ENCODE results near the gene TMEM203. TPM values are rescaled to one million over a fixed set of nuclear protein-coding genes. Genes with fewer than 3 reads are reported as not detected.

Gene TMEM203
- total RNA-seq, 4 donors from 2014 or later = 21.6 to 29.1 (median 27.1) TPM

DNA sequence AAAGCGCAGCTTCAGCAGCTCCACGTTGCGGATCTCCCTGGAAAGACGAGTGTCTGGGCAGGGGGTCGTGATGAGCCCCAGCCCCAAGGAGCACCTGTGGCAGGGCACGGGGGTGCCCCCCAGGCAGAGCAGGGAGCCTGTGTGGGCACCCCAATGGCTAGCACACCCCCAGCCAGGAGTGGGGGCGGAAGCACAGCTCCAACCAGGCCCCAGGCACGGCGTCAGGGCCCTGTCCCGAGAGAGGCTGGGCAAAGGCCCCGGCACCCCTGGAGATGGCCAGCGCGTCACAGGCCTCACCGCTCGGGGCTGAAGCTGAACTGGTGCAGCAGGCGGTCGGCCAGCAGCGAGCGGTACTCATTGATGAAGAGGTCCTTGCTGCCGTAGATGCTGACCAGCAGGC, 25.0 kb downstream of the TMEM203 start:
- ATAC-seq (ENCODE audit: low FRiP score) (no peak), DNase-seq (ENCODE audit: low spot score) (no peak)
- TF ChIP-seq, protein P1, sequence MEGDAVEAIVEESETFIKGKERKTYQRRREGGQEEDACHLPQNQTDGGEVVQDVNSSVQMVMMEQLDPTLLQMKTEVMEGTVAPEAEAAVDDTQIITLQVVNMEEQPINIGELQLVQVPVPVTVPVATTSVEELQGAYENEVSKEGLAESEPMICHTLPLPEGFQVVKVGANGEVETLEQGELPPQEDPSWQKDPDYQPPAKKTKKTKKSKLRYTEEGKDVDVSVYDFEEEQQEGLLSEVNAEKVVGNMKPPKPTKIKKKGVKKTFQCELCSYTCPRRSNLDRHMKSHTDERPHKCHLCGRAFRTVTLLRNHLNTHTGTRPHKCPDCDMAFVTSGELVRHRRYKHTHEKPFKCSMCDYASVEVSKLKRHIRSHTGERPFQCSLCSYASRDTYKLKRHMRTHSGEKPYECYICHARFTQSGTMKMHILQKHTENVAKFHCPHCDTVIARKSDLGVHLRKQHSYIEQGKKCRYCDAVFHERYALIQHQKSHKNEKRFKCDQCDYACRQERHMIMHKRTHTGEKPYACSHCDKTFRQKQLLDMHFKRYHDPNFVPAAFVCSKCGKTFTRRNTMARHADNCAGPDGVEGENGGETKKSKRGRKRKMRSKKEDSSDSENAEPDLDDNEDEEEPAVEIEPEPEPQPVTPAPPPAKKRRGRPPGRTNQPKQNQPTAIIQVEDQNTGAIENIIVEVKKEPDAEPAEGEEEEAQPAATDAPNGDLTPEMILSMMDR (IDR thresholded peaks at IDR 0.05) = no peak

DNA sequence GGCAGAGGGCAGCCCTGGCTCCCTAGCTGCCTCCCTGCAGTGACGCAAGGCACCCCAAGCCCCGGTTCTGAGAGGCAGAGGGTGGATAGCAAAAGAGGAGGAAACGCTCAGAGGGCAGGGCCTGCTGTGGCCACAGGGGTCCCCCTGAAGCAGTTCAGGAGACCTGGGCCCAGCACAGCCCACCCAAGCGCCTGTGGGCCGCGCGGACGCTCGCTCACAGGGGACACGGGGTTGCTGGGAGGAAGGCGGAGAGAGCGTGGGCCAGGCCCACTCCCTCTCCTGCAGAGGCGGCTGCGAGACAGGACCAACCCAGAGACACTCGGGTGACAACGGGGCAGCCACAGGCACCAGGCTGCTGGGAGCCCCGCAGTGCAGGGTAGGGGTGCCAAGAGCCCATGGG, 25.7 kb downstream of the TMEM203 start:
- TF ChIP-seq, protein P1 (IDR thresholded peaks at IDR 0.05) = no peak
- ATAC-seq (ENCODE audit: low FRiP score) (no peak), DNase-seq (ENCODE audit: low spot score) (no peak)

DNA sequence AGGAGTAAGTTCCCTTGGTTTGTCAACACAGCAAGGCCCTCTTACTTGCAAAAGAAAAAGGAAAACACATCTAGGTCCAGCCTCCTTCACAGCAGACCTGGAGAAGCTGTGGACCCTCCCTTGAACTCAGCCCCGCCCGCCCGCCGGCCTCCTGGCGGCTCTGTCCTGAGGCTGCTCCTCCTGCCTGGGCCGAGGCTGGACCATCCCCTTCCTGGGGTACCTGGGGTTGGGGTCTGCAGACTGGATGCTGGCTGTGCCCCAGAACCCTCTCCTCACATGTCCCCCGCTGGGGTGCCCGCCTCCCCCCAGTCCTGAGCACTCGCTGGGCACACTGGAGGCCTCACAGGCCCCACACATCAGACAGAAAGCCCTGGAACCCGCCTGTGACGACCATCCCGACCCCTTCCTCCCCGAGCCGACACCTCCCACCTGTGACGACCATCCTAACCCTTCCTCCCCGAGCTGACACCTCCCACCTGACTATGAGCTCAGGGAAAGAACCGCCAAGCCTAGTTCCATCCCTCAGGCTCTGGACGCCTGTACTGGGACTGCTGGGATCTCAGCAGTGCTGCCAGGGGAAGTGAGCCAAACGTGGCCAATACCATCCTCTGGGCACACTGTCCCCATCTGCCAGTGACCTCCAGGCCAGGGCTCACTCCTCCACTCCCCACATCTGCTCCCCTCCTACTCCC, 26.4 kb downstream of the TMEM203 start:
- DNase-seq (ENCODE audit: low spot score) (no peak), ATAC-seq (ENCODE audit: low FRiP score) (no peak)
- TF ChIP-seq, protein P1 (IDR thresholded peaks at IDR 0.05) = no peak

DNA sequence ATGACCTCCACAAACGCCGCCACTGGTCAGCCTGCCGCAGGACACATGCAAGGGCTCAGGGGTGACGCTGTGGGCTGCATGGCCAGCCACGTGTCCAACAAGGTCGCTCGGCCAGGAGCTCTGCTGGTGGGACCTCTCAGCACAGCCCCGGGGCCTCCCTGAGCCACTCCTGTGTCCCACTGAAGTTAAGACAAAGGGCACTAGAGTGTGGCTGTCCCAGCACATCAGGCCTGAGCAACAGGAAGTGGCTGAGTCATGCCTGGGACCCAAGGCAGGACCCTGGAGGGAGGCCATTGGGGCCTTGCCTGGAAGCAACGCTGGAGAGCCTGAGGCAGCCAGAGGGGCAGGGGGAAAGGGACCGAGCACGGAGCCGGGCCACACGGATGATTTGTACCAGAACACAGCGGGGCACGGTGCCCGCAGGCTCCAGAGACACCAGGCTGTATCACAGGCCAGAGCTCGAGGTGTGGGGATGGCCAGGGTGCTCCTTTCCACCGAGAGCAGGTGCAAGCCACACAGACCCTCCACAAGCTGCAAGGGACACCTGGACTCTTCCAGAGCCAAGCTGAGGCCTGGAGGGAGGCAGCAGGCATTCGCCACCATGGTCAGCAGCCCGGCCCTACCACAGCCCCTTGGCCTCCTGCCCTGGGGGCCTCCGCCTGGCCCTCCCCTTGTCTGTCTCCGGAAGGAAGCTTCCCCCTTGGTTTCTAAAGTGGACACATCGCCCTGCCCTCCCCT, 27.1 kb downstream of the TMEM203 start:
- TF ChIP-seq, protein P1 (IDR thresholded peaks at IDR 0.05) = no peak
- ATAC-seq (ENCODE audit: low FRiP score) (no peak), DNase-seq (ENCODE audit: low spot score) (no peak)

DNA sequence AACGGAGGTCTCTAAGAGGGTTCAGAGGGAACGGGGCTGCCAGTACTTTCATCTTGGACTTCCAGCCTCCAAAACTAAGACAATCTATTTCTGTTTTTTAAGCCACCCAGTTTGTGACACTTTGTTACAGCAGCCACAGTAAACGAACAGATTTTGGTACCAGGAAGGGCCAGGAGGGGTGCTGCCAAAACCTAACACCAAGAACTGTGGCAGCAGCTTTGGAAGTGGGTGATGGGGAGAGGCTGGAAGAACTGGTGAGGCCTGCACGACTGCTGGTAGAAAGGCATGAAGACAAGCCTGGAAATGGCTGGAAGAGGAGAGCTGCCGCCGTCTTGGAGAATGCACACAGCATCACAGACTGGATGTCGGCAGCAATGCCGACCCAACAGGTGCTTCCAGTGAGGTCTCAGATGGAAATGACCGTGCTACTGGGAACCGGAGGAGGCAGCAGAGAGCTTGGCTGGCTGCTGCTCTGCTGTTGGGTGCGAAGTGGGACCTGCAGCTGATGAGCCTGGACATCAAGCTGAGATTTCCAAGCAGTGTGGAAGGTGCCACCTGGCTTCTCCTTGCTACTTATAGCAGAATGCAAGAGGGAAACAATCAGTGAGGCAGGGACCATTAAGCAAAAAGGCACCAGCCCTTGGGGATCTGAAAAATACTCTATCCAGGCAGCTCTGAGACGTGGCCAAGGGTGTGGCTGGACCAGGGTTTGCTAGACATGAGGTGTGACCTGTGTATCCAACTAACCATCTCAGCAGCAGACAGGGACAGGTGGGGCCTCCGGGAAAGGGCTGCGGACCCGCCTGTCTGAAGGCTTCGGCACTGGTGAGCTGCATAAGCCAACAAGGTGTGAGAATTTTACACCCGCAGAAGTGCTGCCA, 28.9 kb downstream of the TMEM203 start:
- ATAC-seq (ENCODE audit: low FRiP score) (no peak), DNase-seq (ENCODE audit: low spot score) (no peak)

DNA sequence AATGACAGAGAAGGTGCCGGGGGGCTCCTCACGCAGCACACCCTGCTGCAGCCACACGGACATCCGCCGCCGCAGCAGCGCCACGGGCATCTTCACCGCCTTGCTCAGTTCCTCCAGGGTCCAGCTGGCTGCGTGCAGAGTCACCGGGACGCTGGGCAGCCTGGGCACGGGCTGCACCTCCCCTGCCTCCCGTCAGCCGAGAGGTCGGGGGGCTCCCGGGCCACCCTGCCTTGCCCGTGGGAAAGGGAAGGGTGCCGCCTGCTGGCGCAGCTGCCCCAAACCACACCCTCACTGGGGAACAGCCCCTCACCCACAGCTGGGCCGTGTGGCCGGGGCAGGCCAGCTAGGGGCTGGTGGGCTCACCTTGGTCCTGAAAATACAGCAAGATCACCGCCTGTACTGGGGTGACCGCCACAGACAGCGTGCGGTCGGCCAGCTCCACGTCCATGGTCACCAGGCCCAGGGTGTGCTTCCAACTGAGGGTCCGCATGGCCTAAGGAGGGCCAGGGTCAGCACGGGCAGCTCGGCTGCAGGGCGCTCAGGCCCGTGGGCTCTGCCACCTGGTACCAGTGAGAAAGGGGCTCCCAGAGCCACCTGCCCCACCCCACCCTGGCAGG, 30.0 kb downstream of the TMEM203 start:
- TF ChIP-seq, protein P1 (IDR thresholded peaks at IDR 0.05) = no peak
- ATAC-seq (ENCODE audit: low FRiP score) (no peak), DNase-seq (ENCODE audit: low spot score) (no peak)

More for the DNA sequence above, 28.9 kb downstream of the TMEM203 start:
- TF ChIP-seq, protein P1 (IDR thresholded peaks at IDR 0.05) = no peak

Data from omental fat pad (tissue), 4 donors.